ENCODE results near the gene MYRFL. TPM values are rescaled to one million over a fixed set of nuclear protein-coding genes. Genes with fewer than 3 reads are reported as not detected.

Gene MYRFL
- total RNA-seq, 1 donor from 2014 or later, result 0.20 TPM

DNA sequence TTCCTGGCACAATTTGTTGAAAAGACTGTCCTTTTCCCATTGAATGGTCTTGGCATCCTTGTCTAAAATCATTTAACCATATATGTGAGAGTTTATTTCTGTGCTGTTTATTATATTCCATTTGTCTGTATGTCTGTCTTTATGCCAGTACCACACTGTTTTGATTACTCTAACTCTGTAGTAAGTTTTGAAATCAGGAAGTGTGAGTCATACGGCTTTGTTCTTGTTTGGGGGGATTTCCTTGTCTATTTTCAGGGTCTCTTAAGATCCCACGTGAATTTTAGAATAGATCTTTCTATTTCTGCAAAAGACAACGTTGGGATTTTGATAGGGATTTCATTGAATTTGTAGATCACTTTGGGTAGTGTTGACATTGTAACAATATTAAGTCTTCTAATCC, 88.5 kb downstream of the MYRFL start:
- no peak for DNase-seq (ENCODE audit: low read depth)
- no peaks in the 10 kb centered on the region for H3K4me1 ChIP-seq (ENCODE audit: insufficient read depth, low read length)
- no peak overlapping the region for H3K27ac Mint-ChIP-seq (ENCODE audit: unreplicated experiment)
- H3K27me3 Mint-ChIP-seq (ENCODE audit: low read depth, unreplicated experiment), result no peaks in the 10 kb centered on the region
- H3K4me2 ChIP-seq (ENCODE audit: low read length), result no peak overlapping the region
- no peak for FAIRE-seq
- no peak overlapping the region for H3K4me3 Mint-ChIP-seq (ENCODE audit: unreplicated experiment)
- no peak for TF ChIP-seq EZH2 (IDR thresholded peaks at IDR 0.05; ENCODE audit: insufficient read depth, low read length)
- H3K4me1 Mint-ChIP-seq (ENCODE audit: low read depth, unreplicated experiment), result peaks cover 5% of the 10 kb centered on the region
- no peaks in the 10 kb centered on the region for H3K79me2 ChIP-seq (ENCODE audit: insufficient read depth, low read length)
- no peak overlapping the region for H2AFZ ChIP-seq (ENCODE audit: low read depth, low read length)
- H3K9ac ChIP-seq (ENCODE audit: low read length), result no peak overlapping the region
- no peaks in the 10 kb centered on the region for H4K20me1 ChIP-seq (ENCODE audit: insufficient read depth, low read length)
- no peaks in the 10 kb centered on the region for H3K36me3 Mint-ChIP-seq (ENCODE audit: low read depth, unreplicated experiment)
- H3K9me3 ChIP-seq (ENCODE audit: insufficient read depth, low read depth, low read length), result no peaks in the 10 kb centered on the region
- peaks cover 6% of the 10 kb centered on the region for H3K9me3 Mint-ChIP-seq (ENCODE audit: unreplicated experiment)
- no peaks in the 10 kb centered on the region for H3K36me3 ChIP-seq (ENCODE audit: insufficient read depth, low read length)
- H3K4me3 ChIP-seq (ENCODE audit: insufficient read depth, low read depth, low read length), result no peak overlapping the region
- H3K27ac ChIP-seq (ENCODE audit: low read depth, low read length), result no peak overlapping the region
- H3K27me3 ChIP-seq (ENCODE audit: insufficient read depth, low read length), result no peaks in the 10 kb centered on the region

DNA sequence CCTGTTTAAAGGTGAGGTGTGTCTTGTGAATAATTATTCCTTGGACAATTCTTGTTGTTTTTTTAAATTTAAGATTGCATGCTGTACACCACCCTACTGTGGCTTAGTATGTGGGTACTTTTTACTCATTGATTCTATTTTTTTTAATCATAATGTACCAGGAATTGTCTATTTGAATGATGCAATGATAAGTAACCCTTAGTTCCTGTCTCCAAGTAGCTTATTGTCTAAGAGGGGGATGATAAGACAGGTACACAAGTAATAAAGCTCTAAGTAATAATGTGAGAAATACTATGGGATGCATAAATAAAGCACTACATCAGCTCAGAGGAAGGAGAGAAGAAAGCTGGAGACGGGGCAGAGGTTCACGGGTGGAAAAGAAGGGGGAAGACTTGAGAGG, 90.9 kb downstream of the MYRFL start:
- Histone ChIP-seq H3K36me3 (ENCODE audit: insufficient read depth, low read length) (no peaks in the 10 kb centered on the region), H3K79me2 (ENCODE audit: insufficient read depth, low read length) (no peaks in the 10 kb centered on the region), H3K4me1 (ENCODE audit: insufficient read depth, low read length) (no peaks in the 10 kb centered on the region), H3K9me3 (ENCODE audit: insufficient read depth, low read depth, low read length) (no peaks in the 10 kb centered on the region), H3K9ac (ENCODE audit: low read length) (no peak overlapping the region), H2AFZ (ENCODE audit: low read depth, low read length) (no peak overlapping the region), H3K4me3 (ENCODE audit: insufficient read depth, low read depth, low read length) (no peak overlapping the region), H3K27me3 (ENCODE audit: insufficient read depth, low read length) (no peaks in the 10 kb centered on the region), H4K20me1 (ENCODE audit: insufficient read depth, low read length) (no peaks in the 10 kb centered on the region), H3K27ac (ENCODE audit: low read depth, low read length) (no peak overlapping the region), H3K4me2 (ENCODE audit: low read length) (no peak overlapping the region)
- Mint-ChIP-seq H3K27ac (ENCODE audit: unreplicated experiment) (no peak overlapping the region), H3K4me3 (ENCODE audit: unreplicated experiment) (no peak overlapping the region), H3K36me3 (ENCODE audit: low read depth, unreplicated experiment) (no peaks in the 10 kb centered on the region), H3K27me3 (ENCODE audit: low read depth, unreplicated experiment) (no peaks in the 10 kb centered on the region), H3K4me1 (ENCODE audit: low read depth, unreplicated experiment) (peaks cover 3% of the 10 kb centered on the region), H3K9me3 (ENCODE audit: unreplicated experiment) (peaks cover 6% of the 10 kb centered on the region)
- no peak for DNase-seq (ENCODE audit: low read depth)
- FAIRE-seq, result no peak
- TF ChIP-seq EZH2 (IDR thresholded peaks at IDR 0.05; ENCODE audit: insufficient read depth, low read length), result no peak
- TF ChIP-seq, protein P1, sequence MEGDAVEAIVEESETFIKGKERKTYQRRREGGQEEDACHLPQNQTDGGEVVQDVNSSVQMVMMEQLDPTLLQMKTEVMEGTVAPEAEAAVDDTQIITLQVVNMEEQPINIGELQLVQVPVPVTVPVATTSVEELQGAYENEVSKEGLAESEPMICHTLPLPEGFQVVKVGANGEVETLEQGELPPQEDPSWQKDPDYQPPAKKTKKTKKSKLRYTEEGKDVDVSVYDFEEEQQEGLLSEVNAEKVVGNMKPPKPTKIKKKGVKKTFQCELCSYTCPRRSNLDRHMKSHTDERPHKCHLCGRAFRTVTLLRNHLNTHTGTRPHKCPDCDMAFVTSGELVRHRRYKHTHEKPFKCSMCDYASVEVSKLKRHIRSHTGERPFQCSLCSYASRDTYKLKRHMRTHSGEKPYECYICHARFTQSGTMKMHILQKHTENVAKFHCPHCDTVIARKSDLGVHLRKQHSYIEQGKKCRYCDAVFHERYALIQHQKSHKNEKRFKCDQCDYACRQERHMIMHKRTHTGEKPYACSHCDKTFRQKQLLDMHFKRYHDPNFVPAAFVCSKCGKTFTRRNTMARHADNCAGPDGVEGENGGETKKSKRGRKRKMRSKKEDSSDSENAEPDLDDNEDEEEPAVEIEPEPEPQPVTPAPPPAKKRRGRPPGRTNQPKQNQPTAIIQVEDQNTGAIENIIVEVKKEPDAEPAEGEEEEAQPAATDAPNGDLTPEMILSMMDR (IDR thresholded peaks at IDR 0.05; ENCODE audit: insufficient read depth, low read depth, low read length), result no peak

DNA sequence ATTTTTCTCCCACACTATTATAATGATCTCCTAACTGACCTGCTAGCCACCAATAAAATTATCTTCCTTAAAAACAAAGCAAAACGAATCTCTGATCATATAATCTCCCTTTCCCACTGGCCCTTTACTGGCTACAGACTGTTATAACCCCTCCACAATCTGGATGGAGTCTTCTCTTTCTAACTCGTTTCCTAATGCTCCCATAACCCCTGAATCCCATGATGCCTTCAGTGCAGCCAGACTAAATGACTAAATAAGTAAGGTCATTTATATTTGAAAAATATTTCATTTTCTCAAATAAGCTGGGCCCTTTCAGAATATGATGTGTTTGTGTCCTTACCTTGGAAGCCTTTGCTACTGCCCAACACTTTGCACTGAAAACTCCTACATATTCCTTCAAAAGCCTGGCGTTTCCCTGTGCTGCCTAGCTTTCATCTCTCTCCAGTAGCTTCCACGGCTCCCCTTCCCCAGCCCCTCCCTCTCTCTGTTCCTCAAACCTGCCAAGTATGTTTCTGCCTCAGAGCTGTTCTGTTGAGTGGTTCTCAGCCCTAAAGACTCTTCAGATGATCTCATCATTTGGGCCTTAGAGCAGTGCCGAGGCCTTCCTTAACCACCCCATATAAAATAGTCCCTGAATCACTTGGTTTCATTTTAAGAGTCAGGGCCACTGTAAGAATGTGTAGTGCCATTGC, 91.7 kb downstream of the MYRFL start:
- H3K9me3 Mint-ChIP-seq (ENCODE audit: unreplicated experiment), result peaks cover 6% of the 10 kb centered on the region
- no peaks in the 10 kb centered on the region for H3K36me3 Mint-ChIP-seq (ENCODE audit: low read depth, unreplicated experiment)
- no peak for DNase-seq (ENCODE audit: low read depth)
- Histone ChIP-seq H3K27ac (ENCODE audit: low read depth, low read length) (no peak overlapping the region), H3K4me1 (ENCODE audit: insufficient read depth, low read length) (no peaks in the 10 kb centered on the region), H2AFZ (ENCODE audit: low read depth, low read length) (no peak overlapping the region), H3K4me3 (ENCODE audit: insufficient read depth, low read depth, low read length) (no peak overlapping the region), H3K27me3 (ENCODE audit: insufficient read depth, low read length) (no peaks in the 10 kb centered on the region), H3K36me3 (ENCODE audit: insufficient read depth, low read length) (no peaks in the 10 kb centered on the region), H3K9me3 (ENCODE audit: insufficient read depth, low read depth, low read length) (no peaks in the 10 kb centered on the region), H4K20me1 (ENCODE audit: insufficient read depth, low read length) (no peaks in the 10 kb centered on the region), H3K79me2 (ENCODE audit: insufficient read depth, low read length) (no peaks in the 10 kb centered on the region), H3K9ac (ENCODE audit: low read length) (no peak overlapping the region), H3K4me2 (ENCODE audit: low read length) (no peak overlapping the region)
- H3K27me3 Mint-ChIP-seq (ENCODE audit: low read depth, unreplicated experiment), result no peaks in the 10 kb centered on the region
- H3K4me3 Mint-ChIP-seq (ENCODE audit: unreplicated experiment), result no peak overlapping the region
- TF ChIP-seq, protein P1 (IDR thresholded peaks at IDR 0.05; ENCODE audit: insufficient read depth, low read depth, low read length), result no peak
- no peak for TF ChIP-seq EZH2 (IDR thresholded peaks at IDR 0.05; ENCODE audit: insufficient read depth, low read length)
- no peak for FAIRE-seq
- peaks cover 3% of the 10 kb centered on the region for H3K4me1 Mint-ChIP-seq (ENCODE audit: low read depth, unreplicated experiment)
- peak overlapping the region; percentile 48 for H3K27ac Mint-ChIP-seq (ENCODE audit: unreplicated experiment)

All from astrocyte (in vitro differentiated cells and primary cell).